HEK293 (cell line): Measurements from ENCODE around the gene ATP1A3.

Experiments used
- BCL11B ChIP-seq: fragments of 450-650 bp; formaldehyde crosslinking; IDR thresholded peaks from 2 replicates; pipeline ENCODE4 v1.5.1; 2016; ENCODE audit warnings: low read depth, missing biosample characterization, missing genetic modification characterization
- EGR2 ChIP-seq: fragments of 450-650 bp; formaldehyde crosslinking; IDR thresholded peaks from 2 replicates; pipeline ENCODE4 v1.5.1; 2016; ENCODE audit warnings: low read depth, missing biosample characterization, missing genetic modification characterization
- FEZF1 ChIP-seq: fragments of 450-650 bp; formaldehyde crosslinking; IDR thresholded peaks from 2 replicates; pipeline ENCODE4 v1.5.1; 2016; ENCODE audit warnings: missing biosample characterization, missing genetic modification characterization
- INSM2 ChIP-seq: fragments of 450-650 bp; formaldehyde crosslinking; IDR thresholded peaks from 2 replicates; pipeline ENCODE4 v1.5.1; 2016; ENCODE audit warnings: missing biosample characterization, missing genetic modification characterization
- MZF1 ChIP-seq: fragments of 450-650 bp; formaldehyde crosslinking; IDR thresholded peaks from 2 replicates; pipeline ENCODE4 v1.5.1; 2017; ENCODE audit warnings: missing biosample characterization, missing genetic modification characterization, borderline replicate concordance
- SALL2 ChIP-seq: fragments of 450-650 bp; formaldehyde crosslinking; IDR thresholded peaks from 2 replicates; pipeline ENCODE4 v1.5.0; 2017; ENCODE audit warnings: missing biosample characterization, mild to moderate bottlenecking, missing genetic modification characterization, borderline replicate concordance
- SCRT2 ChIP-seq: fragments of 450-650 bp; formaldehyde crosslinking; IDR thresholded peaks from 2 replicates; pipeline ENCODE4 v1.5.1; 2016; ENCODE audit warnings: missing biosample characterization, missing genetic modification characterization
- TCF7L2 ChIP-seq: IDR thresholded peaks from 2 replicates; pipeline ENCODE4 v1.6.1; 2011; ENCODE audit warnings: low read depth, mild to moderate bottlenecking, inconsistent platforms, low read length, moderate library complexity, borderline replicate concordance
- ZBTB1 ChIP-seq: fragments of 450-650 bp; formaldehyde crosslinking; IDR thresholded peaks from 2 replicates; pipeline ENCODE4 v1.5.1; 2016; ENCODE audit warnings: missing biosample characterization, missing genetic modification characterization
- ZBTB11 ChIP-seq: fragments of 450-650 bp; formaldehyde crosslinking; conservative IDR thresholded peaks from 2 replicates; pipeline ENCODE4 v1.5.1; 2016; ENCODE audit warnings: low read depth, missing biosample characterization, missing genetic modification characterization
- ZBTB26 ChIP-seq: fragments of 450-650 bp; formaldehyde crosslinking; optimal IDR thresholded peaks from 2 replicates; pipeline ENCODE3; 2016; ENCODE audit warnings: missing biosample characterization, mild to moderate bottlenecking, missing genetic modification characterization
- ZBTB8A ChIP-seq: fragments of 450-650 bp; formaldehyde crosslinking; IDR thresholded peaks from 2 replicates; pipeline ENCODE4 v1.5.1; 2016; ENCODE audit warnings: missing biosample characterization, missing genetic modification characterization
- ZNF112 ChIP-seq: fragments of 450-650 bp; formaldehyde crosslinking; IDR thresholded peaks from 2 replicates; pipeline ENCODE4 v1.5.0; 2017; ENCODE audit warnings: missing biosample characterization, missing genetic modification characterization
- ZNF114 ChIP-seq: fragments of 450-650 bp; formaldehyde crosslinking; IDR thresholded peaks from 2 replicates; pipeline ENCODE4 v1.5.0; 2017; ENCODE audit warnings: missing biosample characterization, missing genetic modification characterization
- ZNF202 ChIP-seq: fragments of 450-650 bp; formaldehyde crosslinking; IDR thresholded peaks from 2 replicates; pipeline ENCODE4 v1.5.1; 2016; ENCODE audit warnings: missing biosample characterization, missing genetic modification characterization, borderline replicate concordance
- ZNF223 ChIP-seq: fragments of 450-650 bp; formaldehyde crosslinking; IDR thresholded peaks from 2 replicates; pipeline ENCODE4 v1.5.1; 2016; ENCODE audit warnings: missing biosample characterization, missing genetic modification characterization
- ZNF239 ChIP-seq: fragments of 450-650 bp; formaldehyde crosslinking; IDR thresholded peaks from 2 replicates; pipeline ENCODE4 v1.5.1; 2016; ENCODE audit warnings: missing biosample characterization, missing genetic modification characterization
- ZNF473 ChIP-seq: fragments of 450-650 bp; formaldehyde crosslinking; IDR thresholded peaks from 2 replicates; pipeline ENCODE4 v1.5.1; 2017; ENCODE audit warnings: missing biosample characterization, missing genetic modification characterization
- ZNF501 ChIP-seq: fragments of 450-650 bp; formaldehyde crosslinking; IDR thresholded peaks from 2 replicates; pipeline ENCODE4 v1.5.1; 2016; ENCODE audit warnings: missing biosample characterization, missing genetic modification characterization
- ZNF513 ChIP-seq: fragments of 450-650 bp; IDR thresholded peaks from 2 replicates; pipeline ENCODE4 v1.5.1; 2018; ENCODE audit warnings: missing biosample characterization, missing genetic modification characterization
- ZNF544 ChIP-seq: fragments of 450-650 bp; formaldehyde crosslinking; IDR thresholded peaks from 2 replicates; pipeline ENCODE4 v1.5.0; 2017; ENCODE audit warnings: missing biosample characterization, missing genetic modification characterization
- ZNF561 ChIP-seq: fragments of 450-650 bp; IDR thresholded peaks from 2 replicates; pipeline ENCODE4 v1.5.1; 2018; ENCODE audit warnings: missing biosample characterization, missing genetic modification characterization, borderline replicate concordance
- ZSCAN16 ChIP-seq: fragments of 450-650 bp; formaldehyde crosslinking; IDR thresholded peaks from 2 replicates; pipeline ENCODE4 v1.5.1; 2016; ENCODE audit warnings: missing biosample characterization, missing genetic modification characterization
- ZSCAN18 ChIP-seq: fragments of 450-650 bp; formaldehyde crosslinking; IDR thresholded peaks from 2 replicates; pipeline ENCODE4 v1.5.1; 2016; ENCODE audit warnings: missing biosample characterization, missing genetic modification characterization
- ZSCAN30 ChIP-seq: fragments of 450-650 bp; IDR thresholded peaks from 2 replicates; pipeline ENCODE4 v1.5.1; 2018; ENCODE audit warnings: missing biosample characterization, mild to moderate bottlenecking, missing genetic modification characterization, moderate library complexity
- TF ChIP-seq, protein P1 (sequence below): fragments of 450-650 bp; formaldehyde crosslinking; IDR thresholded peaks from 2 replicates; pipeline ENCODE4; 2016; ENCODE audit warnings: missing biosample characterization, missing genetic modification characterization
- TF ChIP-seq, protein P2 (sequence below): fragments of 450-650 bp; IDR thresholded peaks from 2 replicates; pipeline ENCODE4 v1.5.1; 2018; ENCODE audit warnings: missing biosample characterization, mild to moderate bottlenecking, missing genetic modification characterization

The ATP1A3 gene

DNA sequence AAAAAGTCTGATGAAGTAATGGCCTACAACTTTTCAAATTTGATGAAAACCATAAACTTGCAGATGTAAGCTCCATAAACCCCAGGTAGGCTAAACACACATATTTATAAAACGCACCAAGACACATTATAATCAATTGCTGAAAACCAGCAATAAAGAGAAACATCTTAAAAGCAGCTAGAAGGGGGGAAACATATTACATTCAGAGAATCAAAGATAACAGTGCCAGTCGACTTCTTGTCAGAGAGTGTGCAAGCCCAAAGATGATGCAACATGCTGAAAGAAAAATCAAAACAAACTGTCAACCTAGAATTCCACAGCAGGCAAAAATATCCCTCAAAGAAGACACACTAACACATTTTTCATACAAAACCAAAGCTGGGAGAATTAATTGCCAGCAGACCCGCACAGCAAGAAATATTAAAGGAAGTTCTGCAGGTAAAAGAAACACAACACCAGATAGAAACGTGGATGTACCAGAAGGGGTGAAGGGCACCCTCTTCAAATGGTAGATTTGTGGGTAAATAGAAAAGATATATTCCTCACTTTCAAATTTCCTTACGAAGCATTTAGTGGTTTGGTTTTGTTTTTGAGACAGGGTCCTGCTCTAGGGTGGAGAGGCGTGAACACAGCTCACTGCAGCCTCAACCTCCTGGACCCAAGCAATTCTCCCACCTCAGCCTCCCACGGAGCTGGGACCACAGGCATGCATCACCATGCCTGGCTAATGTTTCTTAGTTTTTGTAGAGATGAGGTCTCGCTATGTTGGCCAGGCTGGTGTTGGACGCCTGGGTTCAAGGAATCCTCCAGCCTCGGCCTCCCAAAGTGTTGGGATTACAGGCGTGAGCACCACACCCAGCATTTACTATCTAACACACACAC is 16.5 kb upstream of the ATP1A3 start (continued):
- TF ChIP-seq ZSCAN18 (tag by site-specific recombination) (peak; percentile 77; the same call in 1 of the 2 replicates), ZNF513 (tag by site-specific recombination) (no peak), ZBTB11 (tag by site-specific recombination) (no peak), TCF7L2 (no peak), ZSCAN16 (tag by site-specific recombination) (0 out of 2 replicates have a peak, but pooled peaks have one; percentile 26), SCRT2 (tag by site-specific recombination) (peak; percentile 23; the same call in 1 of the 2 replicates), ZNF561 (tag by site-specific recombination) (no peak), ZNF501 (no peak), ZNF239 (tag by site-specific recombination) (no peak), ZNF112 (tag by site-specific recombination) (0 out of 2 replicates have a peak, but pooled peaks have one; percentile 19), ZSCAN30 (tag by site-specific recombination) (no peak), EGR2 (tag by site-specific recombination) (peak; percentile 45), SALL2 (tag by site-specific recombination) (no peak), ZBTB1 (tag by site-specific recombination) (no peak), INSM2 (tag by site-specific recombination) (no peak), BCL11B (tag by site-specific recombination) (no peak), ZBTB8A (tag by site-specific recombination) (no peak), FEZF1 (tag by site-specific recombination) (no peak), MZF1 (no peak), ZNF202 (no peak), ZNF114 (tag by site-specific recombination) (no peak), ZNF544 (tag by site-specific recombination) (no peak), ZNF473 (tag by site-specific recombination) (no peak), ZNF223 (tag by site-specific recombination) (no peak), ZBTB26 (tag by site-specific recombination) (no peak)
- TF ChIP-seq, protein P1, sequence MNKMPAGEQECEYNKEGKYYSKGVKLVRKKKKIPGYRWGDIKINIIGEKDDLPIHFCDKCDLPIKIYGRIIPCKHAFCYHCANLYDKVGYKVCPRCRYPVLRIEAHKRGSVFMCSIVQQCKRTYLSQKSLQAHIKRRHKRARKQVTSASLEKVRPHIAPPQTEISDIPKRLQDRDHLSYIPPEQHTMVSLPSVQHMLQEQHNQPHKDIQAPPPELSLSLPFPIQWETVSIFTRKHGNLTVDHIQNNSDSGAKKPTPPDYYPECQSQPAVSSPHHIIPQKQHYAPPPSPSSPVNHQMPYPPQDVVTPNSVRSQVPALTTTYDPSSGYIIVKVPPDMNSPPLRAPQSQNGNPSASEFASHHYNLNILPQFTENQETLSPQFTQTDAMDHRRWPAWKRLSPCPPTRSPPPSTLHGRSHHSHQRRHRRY (tag by site-specific recombination), result no peak
- TF ChIP-seq, protein P2, sequence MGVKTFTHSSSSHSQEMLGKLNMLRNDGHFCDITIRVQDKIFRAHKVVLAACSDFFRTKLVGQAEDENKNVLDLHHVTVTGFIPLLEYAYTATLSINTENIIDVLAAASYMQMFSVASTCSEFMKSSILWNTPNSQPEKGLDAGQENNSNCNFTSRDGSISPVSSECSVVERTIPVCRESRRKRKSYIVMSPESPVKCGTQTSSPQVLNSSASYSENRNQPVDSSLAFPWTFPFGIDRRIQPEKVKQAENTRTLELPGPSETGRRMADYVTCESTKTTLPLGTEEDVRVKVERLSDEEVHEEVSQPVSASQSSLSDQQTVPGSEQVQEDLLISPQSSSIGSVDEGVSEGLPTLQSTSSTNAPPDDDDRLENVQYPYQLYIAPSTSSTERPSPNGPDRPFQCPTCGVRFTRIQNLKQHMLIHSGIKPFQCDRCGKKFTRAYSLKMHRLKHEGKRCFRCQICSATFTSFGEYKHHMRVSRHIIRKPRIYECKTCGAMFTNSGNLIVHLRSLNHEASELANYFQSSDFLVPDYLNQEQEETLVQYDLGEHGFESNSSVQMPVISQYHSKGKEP (tag by site-specific recombination), result peak; percentile 5; the same call in 1 of the 2 replicates
